ENCODE data around the gene C22orf15.
"Not testable (repeated sequence)": the region's sequence is repeated elsewhere in the genome, so short reads cannot be mapped to it uniquely, and the experiment has no call there.

Gene C22orf15

GRCh38 chr22:23762842-23763578 is at the start of gene C22orf15:
C22orf15 (plus strand) TSS chr22:23762990; CDS start chr22:23763307, 317 bp downstream.
- DNase-seq, result no peak

GRCh38 chr22:23713696-23714595 is 48.8 kb upstream of the C22orf15 start:
- no peak for DNase-seq

- no peak for DNase-seq
Observed at GRCh38 chr22:23714596-23715578, 47.9 kb upstream of the C22orf15 start.

GRCh38 chr22:23715806-23716375 is 46.9 kb upstream of the C22orf15 start:
- DNase-seq, result no peak

- peak; percentile 90 for DNase-seq
Observed at GRCh38 chr22:23716811-23717801, 45.7 kb upstream of the C22orf15 start.

GRCh38 chr22:23718371-23719165 is 44.2 kb upstream of the C22orf15 start:
- DNase-seq, result no peak

GRCh38 chr22:23720855-23721254 is 41.9 kb upstream of the C22orf15 start:
- no peak for DNase-seq

GRCh38 chr22:23722160-23722559 is 40.6 kb upstream of the C22orf15 start:
- no peak for DNase-seq

GRCh38 chr22:23722724-23723123 is 40.1 kb upstream of the C22orf15 start:
- DNase-seq, result no peak

GRCh38 chr22:23728108-23728507 is 34.7 kb upstream of the C22orf15 start:
- not testable (repeated sequence) for DNase-seq

GRCh38 chr22:23737696-23738095 is 25.1 kb upstream of the C22orf15 start:
- no peak for DNase-seq

GRCh38 chr22:23742505-23743264 is 20.1 kb upstream of the C22orf15 start:
- no peak for DNase-seq

GRCh38 chr22:23743303-23743705 is 19.5 kb upstream of the C22orf15 start:
- DNase-seq, result peak; percentile 90

GRCh38 chr22:23744001-23744400 is 18.8 kb upstream of the C22orf15 start:
- no peak for DNase-seq

GRCh38 chr22:23744485-23744884 is 18.3 kb upstream of the C22orf15 start:
- no peak for DNase-seq

- no peak for DNase-seq
Observed at GRCh38 chr22:23745791-23746190, 17.0 kb upstream of the C22orf15 start.

- peak; percentile 80 for DNase-seq
Observed at GRCh38 chr22:23749841-23750301, 12.9 kb upstream of the C22orf15 start.

GRCh38 chr22:23750367-23750713 is 12.4 kb upstream of the C22orf15 start:
- DNase-seq, result no peak

- peak; percentile 91 for DNase-seq
Observed at GRCh38 chr22:23750714-23751440, 11.9 kb upstream of the C22orf15 start, which contains the start of gene ZNF70. ZNF70 (minus strand) TSS chr22:23751112; CDS start chr22:23745140, 5,972 bp downstream.
